ENCODE measurements around the gene TSPEAR. TPM values are rescaled to one million over a fixed set of nuclear protein-coding genes. Genes with fewer than 3 reads are reported as not detected.

TSPEAR gene
- total and polyA plus RNA-seq, 7 experiments from 2014 or later, result 0.07 TPM; not detected in 6

- H3K4me3 Mint-ChIP-seq, result peak overlapping the region; percentile 75 to 86 (median 83)
- ChIA-PET POLR2A (interaction anchor here (0.6 to 2.6 kb wide), 8 partner anchors 32 to 364 kb away, joined by 3 to 15 read pairs (median 4); partner anchors contain the start of genes KRTAP10-5, KRTAP12-3, KRTAP12-4 and PTTG1IP), CTCF (interaction anchor here (0.6 to 1.4 kb wide), 7 partner anchors 10 to 246 kb away, joined by 3 to 7 read pairs (median 3); no protein-coding TSS in a partner anchor)
- Histone ChIP-seq H3K4me1 (ENCODE audit: control insufficient read depth in 2 of 2, insufficient read depth in 2 of 2, low read length in 2 of 2) (peaks cover 15 to 19% of the 10 kb centered on the region in 2 donors), H3K27ac (ENCODE audit: low read depth, low read length) (peak overlapping the region; percentile 56), H3K9me3 (ENCODE audit: control insufficient read depth in 2 of 3, low read length in 3 of 3) (peaks cover 5 to 14% (median 11%) of the 10 kb centered on the region in 3 experiments), H3K36me3 (ENCODE audit: control insufficient read depth in 2 of 3, insufficient read depth in 3 of 3, low read length in 3 of 3) (no peaks in the 10 kb centered on the region), H3K4me3 (ENCODE audit: low read length) (peak overlapping the region; percentile 50), H3K27me3 (ENCODE audit: control insufficient read depth in 2 of 2, insufficient read depth in 2 of 2, low read length in 2 of 2) (no peaks in the 10 kb centered on the region)
- peaks cover 16 to 34% (median 30%) of the 10 kb centered on the region in 7 donors for H3K4me1 Mint-ChIP-seq
- intact Hi-C loops (cut with micrococcal nuclease), result loop anchor here in 1 of 2 donors (1.0 to 10.0 kb wide), 4 partner anchors 35 to 147 kb away; partner anchors contain the start of genes KRTAP10-12 and KRTAP12-3
- peaks cover 18 to 29% (median 22%) of the 10 kb centered on the region in 5 donors for H3K36me3 Mint-ChIP-seq
- peak overlapping the region; percentile 85 to 99 (median 95) for H3K27ac Mint-ChIP-seq
- H3K27me3 Mint-ChIP-seq, result peaks cover 0 to 5% (median 0%) of the 10 kb centered on the region in 5 donors
- peaks cover 12 to 34% (median 20%) of the 10 kb centered on the region in 11 donors for H3K9me3 Mint-ChIP-seq
- peak in 8 of 9 donors; percentile 16 to 73 (median 59) for DNase-seq
- ATAC-seq, result peak; percentile 74
Measured at GRCh38 chr21:44547656-44548331, 163.6 kb downstream of the TSPEAR start.

- Mint-ChIP-seq H3K4me3 (no peak overlapping the region), H3K27ac (no peak overlapping the region), H3K36me3 (peaks cover 18 to 28% (median 22%) of the 10 kb centered on the region in 5 donors), H3K4me1 (peaks cover 16 to 30% (median 29%) of the 10 kb centered on the region in 7 donors), H3K9me3 (peaks cover 12 to 33% (median 21%) of the 10 kb centered on the region in 11 donors), H3K27me3 (peaks cover 0 to 6% (median 0%) of the 10 kb centered on the region in 5 donors)
- H3K4me1 ChIP-seq (ENCODE audit: control insufficient read depth in 2 of 2, insufficient read depth in 2 of 2, low read length in 2 of 2), result peaks cover 15 to 19% of the 10 kb centered on the region in 2 donors
- ChIA-PET POLR2A (no interaction called here), CTCF (interaction anchor here (0.7 kb wide), 1 partner anchor 184 kb away, joined by 3 read pairs; no protein-coding TSS in a partner anchor)
- no peak overlapping the region for H3K27ac ChIP-seq (ENCODE audit: low read depth, low read length)
- H3K27me3 ChIP-seq (ENCODE audit: control insufficient read depth in 2 of 2, insufficient read depth in 2 of 2, low read length in 2 of 2), result no peaks in the 10 kb centered on the region
- intact Hi-C loops (cut with micrococcal nuclease), result loop anchor here in 1 of 2 donors (10.0 kb wide), 1 partner anchor 150 kb away; the partner anchor contains the start of gene KRTAP10-12
- ATAC-seq (no peak), DNase-seq (peak in 1 of 9 donors; percentile 7)
- no peaks in the 10 kb centered on the region for H3K36me3 ChIP-seq (ENCODE audit: control insufficient read depth in 2 of 3, insufficient read depth in 3 of 3, low read length in 3 of 3)
- no peak overlapping the region for H3K4me3 ChIP-seq (ENCODE audit: low read length)
- H3K9me3 ChIP-seq (ENCODE audit: control insufficient read depth in 2 of 3, low read length in 3 of 3), result peaks cover 5 to 14% (median 12%) of the 10 kb centered on the region in 3 experiments
Measured at GRCh38 chr21:44544566-44544965, 166.8 kb downstream of the TSPEAR start.

GRCh38 chr21:44542716-44543115 lies 168.7 kb downstream of the TSPEAR start:
- ChIA-PET CTCF (interaction anchor here (2.7 kb wide), 1 partner anchor 32 kb away, joined by 7 read pairs; no protein-coding TSS in a partner anchor), POLR2A (no interaction called here)
- Histone ChIP-seq H3K9me3 (ENCODE audit: control insufficient read depth in 2 of 3, low read length in 3 of 3) (peaks cover 5 to 14% (median 12%) of the 10 kb centered on the region in 3 experiments), H3K27me3 (ENCODE audit: control insufficient read depth in 2 of 2, insufficient read depth in 2 of 2, low read length in 2 of 2) (no peaks in the 10 kb centered on the region), H3K27ac (ENCODE audit: low read depth, low read length) (no peak overlapping the region), H3K4me1 (ENCODE audit: control insufficient read depth in 2 of 2, insufficient read depth in 2 of 2, low read length in 2 of 2) (peaks cover 8% of the 10 kb centered on the region in 2 donors), H3K4me3 (ENCODE audit: low read length) (no peak overlapping the region), H3K36me3 (ENCODE audit: control insufficient read depth in 2 of 3, insufficient read depth in 3 of 3, low read length in 3 of 3) (no peaks in the 10 kb centered on the region)
- H3K27me3 Mint-ChIP-seq, result peaks cover 0 to 3% (median 0%) of the 10 kb centered on the region in 5 donors
- intact Hi-C loops (cut with micrococcal nuclease), result loop anchor here in 1 of 2 donors (10.0 kb wide), 1 partner anchor 152 kb away; the partner anchor contains the start of gene KRTAP10-12
- H3K9me3 Mint-ChIP-seq, result peaks cover 9 to 27% (median 19%) of the 10 kb centered on the region in 11 donors
- H3K4me1 Mint-ChIP-seq, result peaks cover 8 to 12% (median 12%) of the 10 kb centered on the region in 7 donors
- peaks cover 13 to 19% (median 18%) of the 10 kb centered on the region in 5 donors for H3K36me3 Mint-ChIP-seq
- no peak overlapping the region for H3K4me3 Mint-ChIP-seq
- DNase-seq, result no peak
- H3K27ac Mint-ChIP-seq, result no peak overlapping the region
- ATAC-seq, result no peak

GRCh38 chr21:44540741-44541288 lies 170.6 kb downstream of the TSPEAR start:
- H3K4me1 ChIP-seq (ENCODE audit: control insufficient read depth in 2 of 2, insufficient read depth in 2 of 2, low read length in 2 of 2), result no peaks in the 10 kb centered on the region
- H3K9me3 ChIP-seq (ENCODE audit: control insufficient read depth in 2 of 3, low read length in 3 of 3), result peaks cover 0 to 6% (median 4%) of the 10 kb centered on the region in 3 experiments
- Mint-ChIP-seq H3K4me3 (no peak overlapping the region), H3K27me3 (peaks cover 0 to 3% (median 0%) of the 10 kb centered on the region in 5 donors), H3K27ac (no peak overlapping the region), H3K4me1 (peaks cover 0 to 6% (median 0%) of the 10 kb centered on the region in 7 donors), H3K9me3 (peaks cover 0 to 10% (median 6%) of the 10 kb centered on the region in 11 donors), H3K36me3 (peaks cover 0 to 8% (median 4%) of the 10 kb centered on the region in 5 donors)
- H3K27ac ChIP-seq (ENCODE audit: low read depth, low read length), result no peak overlapping the region
- no peak overlapping the region for H3K4me3 ChIP-seq (ENCODE audit: low read length)
- ChIA-PET POLR2A (interaction anchor here (0.6 to 1.1 kb wide), 2 partner anchors 117 to 344 kb away, joined by 3 to 4 read pairs; partner anchors contain the start of gene KRTAP12-3), CTCF (no interaction called here)
- ATAC-seq (no peak), DNase-seq (no peak)
- no peaks in the 10 kb centered on the region for H3K36me3 ChIP-seq (ENCODE audit: control insufficient read depth in 2 of 3, insufficient read depth in 3 of 3, low read length in 3 of 3)
- no peaks in the 10 kb centered on the region for H3K27me3 ChIP-seq (ENCODE audit: control insufficient read depth in 2 of 2, insufficient read depth in 2 of 2, low read length in 2 of 2)
- intact Hi-C loops (cut with micrococcal nuclease), result loop anchor here in 1 of 2 donors (10.0 kb wide), 1 partner anchor 154 kb away; the partner anchor contains the start of gene KRTAP10-12

- no peak within 1 kb of the TSS for H3K4me3 ChIP-seq (ENCODE audit: low read length)
- Mint-ChIP-seq H3K27ac (peak within 1 kb of the TSS in 1 of 9 donors; percentile 26), H3K4me1 (peaks cover 0 to 6% (median 0%) of the 10 kb centered on the region in 7 donors), H3K9me3 (peaks cover 0 to 6% (median 0%) of the 10 kb centered on the region in 11 donors), H3K36me3 (peaks cover 0 to 4% (median 0%) of the 10 kb centered on the region in 5 donors), H3K4me3 (no peak within 1 kb of the TSS), H3K27me3 (peaks cover 0 to 3% (median 0%) of the 10 kb centered on the region in 5 donors)
- no peak within 1 kb of the TSS for H3K27ac ChIP-seq (ENCODE audit: low read depth, low read length)
- H3K27me3 ChIP-seq (ENCODE audit: control insufficient read depth in 2 of 2, insufficient read depth in 2 of 2, low read length in 2 of 2), result no peaks in the 10 kb centered on the region
- ChIA-PET CTCF (no interaction called here), POLR2A (interaction anchor here (1.1 kb wide), 1 partner anchor 117 kb away, joined by 3 read pairs; the partner anchor contains the start of gene KRTAP12-3)
- H3K4me1 ChIP-seq (ENCODE audit: control insufficient read depth in 2 of 2, insufficient read depth in 2 of 2, low read length in 2 of 2), result no peaks in the 10 kb centered on the region
- H3K36me3 ChIP-seq (ENCODE audit: control insufficient read depth in 2 of 3, insufficient read depth in 3 of 3, low read length in 3 of 3), result no peaks in the 10 kb centered on the region
- intact Hi-C loops (cut with micrococcal nuclease), result loop anchor here in 1 of 2 donors (10.0 kb wide), 1 partner anchor 155 kb away; the partner anchor contains the start of gene KRTAP10-12
- peak in 1 of 9 donors; percentile 17 for DNase-seq
- peaks cover 0 to 6% (median 4%) of the 10 kb centered on the region in 3 experiments for H3K9me3 ChIP-seq (ENCODE audit: control insufficient read depth in 2 of 3, low read length in 3 of 3)
- no peak for ATAC-seq
Measured at GRCh38 chr21:44539991-44540666, 171.2 kb downstream of the TSPEAR start, which contains the start of gene KRTAP10-1. KRTAP10-1 (minus strand) TSS chr21:44540195; CDS start chr21:44540150, 45 bp downstream.
